Measurements from ENCODE around the gene SHF.

- TF ChIP-seq, protein P1, sequence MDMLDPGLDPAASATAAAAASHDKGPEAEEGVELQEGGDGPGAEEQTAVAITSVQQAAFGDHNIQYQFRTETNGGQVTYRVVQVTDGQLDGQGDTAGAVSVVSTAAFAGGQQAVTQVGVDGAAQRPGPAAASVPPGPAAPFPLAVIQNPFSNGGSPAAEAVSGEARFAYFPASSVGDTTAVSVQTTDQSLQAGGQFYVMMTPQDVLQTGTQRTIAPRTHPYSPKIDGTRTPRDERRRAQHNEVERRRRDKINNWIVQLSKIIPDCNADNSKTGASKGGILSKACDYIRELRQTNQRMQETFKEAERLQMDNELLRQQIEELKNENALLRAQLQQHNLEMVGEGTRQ (IDR thresholded peaks at IDR 0.05; ENCODE audit: low read depth, low read length), result no peak
- TF ChIP-seq, protein P2, sequence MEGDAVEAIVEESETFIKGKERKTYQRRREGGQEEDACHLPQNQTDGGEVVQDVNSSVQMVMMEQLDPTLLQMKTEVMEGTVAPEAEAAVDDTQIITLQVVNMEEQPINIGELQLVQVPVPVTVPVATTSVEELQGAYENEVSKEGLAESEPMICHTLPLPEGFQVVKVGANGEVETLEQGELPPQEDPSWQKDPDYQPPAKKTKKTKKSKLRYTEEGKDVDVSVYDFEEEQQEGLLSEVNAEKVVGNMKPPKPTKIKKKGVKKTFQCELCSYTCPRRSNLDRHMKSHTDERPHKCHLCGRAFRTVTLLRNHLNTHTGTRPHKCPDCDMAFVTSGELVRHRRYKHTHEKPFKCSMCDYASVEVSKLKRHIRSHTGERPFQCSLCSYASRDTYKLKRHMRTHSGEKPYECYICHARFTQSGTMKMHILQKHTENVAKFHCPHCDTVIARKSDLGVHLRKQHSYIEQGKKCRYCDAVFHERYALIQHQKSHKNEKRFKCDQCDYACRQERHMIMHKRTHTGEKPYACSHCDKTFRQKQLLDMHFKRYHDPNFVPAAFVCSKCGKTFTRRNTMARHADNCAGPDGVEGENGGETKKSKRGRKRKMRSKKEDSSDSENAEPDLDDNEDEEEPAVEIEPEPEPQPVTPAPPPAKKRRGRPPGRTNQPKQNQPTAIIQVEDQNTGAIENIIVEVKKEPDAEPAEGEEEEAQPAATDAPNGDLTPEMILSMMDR (conservative IDR thresholded peaks at IDR 0.05; ENCODE audit: low read depth, low read length), result no peak
- no peak for TF ChIP-seq RCOR1 (IDR thresholded peaks at IDR 0.05; ENCODE audit: insufficient replicate concordance, low read length)
- TF ChIP-seq POLR2A (IDR thresholded peaks at IDR 0.05; ENCODE audit: low read depth, low read length), result no peak
- no peak for TF ChIP-seq RAD21 (IDR thresholded peaks at IDR 0.05; ENCODE audit: low read length)
Measured at GRCh38 chr15:45228931-45229330, 41.2 kb upstream of the SHF start.
